Activated T-cell treated with anti-CD3 and anti-CD28 coated beads, Interleukin-2, amount 50 U/mL, for 72 hours (primary cell): ENCODE data around the gene SRD5A1. TPM values are rescaled to one million over a fixed set of nuclear protein-coding genes. Genes with fewer than 3 reads are reported as not detected.

ENCODE experiments used
- ATAC-seq, 2 donors: fragments of 150-1000 bp; cut with Tn5 transposase; replicated peaks in 1 of 2; 2 replicates each; pipeline ENCODE4 v1.10.0; 2021; ENCODE audit warnings: moderate library complexity in 2 of 2, mild to moderate bottlenecking in 1 of 2
- DNase-seq, 2 donors: peaks; one replicate each; pipeline ENCODE4 v3.0.0; 2021 to 2022; ENCODE audit warnings: mixed read lengths in 1 of 2
- H3K27ac Mint-ChIP-seq: one replicate; pipeline ENCODE4 v1.8.0; 2022; ENCODE audit warnings: mild to moderate bottlenecking, moderate library complexity, mixed read lengths
- H3K27me3 Mint-ChIP-seq: one replicate; pipeline ENCODE4 v1.8.0; 2022; ENCODE audit warnings: low read depth, mixed read lengths
- H3K36me3 Mint-ChIP-seq, 2 donors: one replicate each; pipeline ENCODE4 v1.8.0; 2022; ENCODE audit warnings: mixed read lengths in 2 of 2, mild to moderate bottlenecking in 1 of 2; ENCODE audit not compliant: insufficient read depth in 2 of 2
- H3K4me1 Mint-ChIP-seq: one replicate; pipeline ENCODE4 v1.8.0; 2022; ENCODE audit warnings: low read depth, mixed read lengths
- H3K4me3 Mint-ChIP-seq, 2 donors: one replicate each; pipeline ENCODE4 v1.8.0; 2022; ENCODE audit warnings: mild to moderate bottlenecking in 2 of 2, mixed read lengths in 2 of 2, moderate library complexity in 2 of 2
- H3K9me3 Mint-ChIP-seq, 2 donors: one replicate each; pipeline ENCODE4 v1.8.0; 2022; ENCODE audit warnings: mixed read lengths in 2 of 2
- total RNA-seq, 2 donors: library from RNA; stranded (reverse); gene quantifications; one replicate each; pipeline ENCODE4 v1.2.3, GENCODE V29; 2022

SRD5A1 gene
- total RNA-seq: 10 to 100 TPM; 16.4 to 22.8 TPM

GRCh38 chr5:6632888-6633468 lies at the start of gene SRD5A1, which contains the start of gene NSUN2:
Gene SRD5A1, plus strand, starts transcription at chr5:6633440. Its CDS starts 137 bp downstream, at chr5:6633577.
Gene NSUN2, minus strand, starts transcription at chr5:6633044. Its CDS starts 65 bp downstream, at chr5:6632979.
- Mint-ChIP-seq H3K27me3 (no peaks in the 10 kb centered on the region), H3K27ac (peak within 1 kb of the TSS; percentile 99), H3K4me1 (peaks cover 42% of the 10 kb centered on the region), H3K9me3 (no peaks in the 10 kb centered on the region), H3K4me3 (peak within 1 kb of the TSS; percentile 98 to 100), H3K36me3 (peaks cover 13 to 35% of the 10 kb centered on the region in 2 donors)
- DNase-seq: peak; percentile 92 to 95
- ATAC-seq: peak; percentile 90 to 91

- Mint-ChIP-seq H3K9me3 (no peaks in the 10 kb centered on the region), H3K27me3 (peaks cover 57% of the 10 kb centered on the region), H3K4me3 (peak overlapping the region; percentile 51 to 61), H3K36me3 (no peaks in the 10 kb centered on the region), H3K4me1 (peaks cover 10% of the 10 kb centered on the region), H3K27ac (no peak overlapping the region)
- ATAC-seq: no peak
- no peak for DNase-seq
Observed at GRCh38 chr5:6584101-6584645, 49.1 kb upstream of the SRD5A1 start.

- DNase-seq: no peak
- H3K36me3 Mint-ChIP-seq: no peaks in the 10 kb centered on the region
- H3K27ac Mint-ChIP-seq: no peak overlapping the region
- H3K4me3 Mint-ChIP-seq: no peak overlapping the region
- no peaks in the 10 kb centered on the region for H3K9me3 Mint-ChIP-seq
- H3K4me1 Mint-ChIP-seq: peaks cover 10% of the 10 kb centered on the region
- no peak for ATAC-seq
- H3K27me3 Mint-ChIP-seq: peaks cover 56% of the 10 kb centered on the region
Observed at GRCh38 chr5:6584727-6585126, 48.5 kb upstream of the SRD5A1 start.

GRCh38 chr5:6585168-6585567 lies 48.1 kb upstream of the SRD5A1 start:
- H3K4me3 Mint-ChIP-seq: no peak overlapping the region

GRCh38 chr5:6585939-6586646 lies 47.1 kb upstream of the SRD5A1 start:
- ATAC-seq (no peak), DNase-seq (no peak)
- H3K4me1 Mint-ChIP-seq: peaks cover 10% of the 10 kb centered on the region
- H3K4me3 Mint-ChIP-seq: no peak overlapping the region
- no peaks in the 10 kb centered on the region for H3K36me3 Mint-ChIP-seq
- no peaks in the 10 kb centered on the region for H3K9me3 Mint-ChIP-seq
- peaks cover 48% of the 10 kb centered on the region for H3K27me3 Mint-ChIP-seq
- no peak overlapping the region for H3K27ac Mint-ChIP-seq

More at GRCh38 chr5:6585168-6585567, 48.1 kb upstream of the SRD5A1 start:
- DNase-seq (no peak), ATAC-seq (no peak)
- H3K4me1 Mint-ChIP-seq: peaks cover 10% of the 10 kb centered on the region
- no peak overlapping the region for H3K27ac Mint-ChIP-seq
- peaks cover 52% of the 10 kb centered on the region for H3K27me3 Mint-ChIP-seq
- no peaks in the 10 kb centered on the region for H3K36me3 Mint-ChIP-seq
- no peaks in the 10 kb centered on the region for H3K9me3 Mint-ChIP-seq

GRCh38 chr5:6586647-6587042 lies 46.6 kb upstream of the SRD5A1 start:
- ATAC-seq (no peak), DNase-seq (no peak)
- Mint-ChIP-seq H3K4me1 (peaks cover 10% of the 10 kb centered on the region), H3K4me3 (no peak overlapping the region), H3K36me3 (no peaks in the 10 kb centered on the region), H3K9me3 (no peaks in the 10 kb centered on the region), H3K27me3 (peaks cover 42% of the 10 kb centered on the region), H3K27ac (no peak overlapping the region)

- H3K9me3 Mint-ChIP-seq: no peaks in the 10 kb centered on the region
- peaks cover 10% of the 10 kb centered on the region for H3K4me1 Mint-ChIP-seq
- no peak for ATAC-seq
- no peaks in the 10 kb centered on the region for H3K36me3 Mint-ChIP-seq
- DNase-seq: no peak
- no peak overlapping the region for H3K4me3 Mint-ChIP-seq
- H3K27ac Mint-ChIP-seq: no peak overlapping the region
- H3K27me3 Mint-ChIP-seq: peaks cover 37% of the 10 kb centered on the region
Observed at GRCh38 chr5:6587171-6587570, 46.1 kb upstream of the SRD5A1 start.

GRCh38 chr5:6590581-6590980 lies 42.7 kb upstream of the SRD5A1 start:
- peaks cover 8% of the 10 kb centered on the region for H3K27me3 Mint-ChIP-seq
- H3K36me3 Mint-ChIP-seq: no peaks in the 10 kb centered on the region
- no peak for DNase-seq
- H3K27ac Mint-ChIP-seq: no peak overlapping the region
- ATAC-seq: no peak
- no peaks in the 10 kb centered on the region for H3K9me3 Mint-ChIP-seq
- no peak overlapping the region for H3K4me3 Mint-ChIP-seq
- H3K4me1 Mint-ChIP-seq: no peaks in the 10 kb centered on the region

- DNase-seq: no peak
- H3K27me3 Mint-ChIP-seq: peaks cover under 1% of the 10 kb centered on the region
- H3K4me1 Mint-ChIP-seq: no peaks in the 10 kb centered on the region
- H3K4me3 Mint-ChIP-seq: no peak overlapping the region
- H3K9me3 Mint-ChIP-seq: no peaks in the 10 kb centered on the region
- peaks cover 1 to 5% of the 10 kb centered on the region in 2 donors for H3K36me3 Mint-ChIP-seq
- ATAC-seq: no peak
- H3K27ac Mint-ChIP-seq: no peak overlapping the region
Observed at GRCh38 chr5:6591671-6592288, 41.5 kb upstream of the SRD5A1 start.

GRCh38 chr5:6592601-6593000 lies 40.6 kb upstream of the SRD5A1 start:
- Mint-ChIP-seq H3K9me3 (no peaks in the 10 kb centered on the region), H3K36me3 (peaks cover 2 to 8% of the 10 kb centered on the region in 2 donors), H3K4me3 (no peak overlapping the region), H3K27me3 (no peaks in the 10 kb centered on the region), H3K27ac (no peak overlapping the region), H3K4me1 (no peaks in the 10 kb centered on the region)
- no peak for ATAC-seq
- DNase-seq: no peak

- Mint-ChIP-seq H3K36me3 (peaks cover 3 to 8% of the 10 kb centered on the region in 2 donors), H3K27me3 (no peaks in the 10 kb centered on the region), H3K4me1 (no peaks in the 10 kb centered on the region), H3K9me3 (no peaks in the 10 kb centered on the region), H3K27ac (no peak overlapping the region), H3K4me3 (no peak overlapping the region)
- ATAC-seq (no peak), DNase-seq (no peak)
Observed at GRCh38 chr5:6593148-6594016, 39.9 kb upstream of the SRD5A1 start.

- H3K4me1 Mint-ChIP-seq: no peaks in the 10 kb centered on the region
- no peak overlapping the region for H3K27ac Mint-ChIP-seq
- H3K4me3 Mint-ChIP-seq: no peak overlapping the region
- DNase-seq: no peak
- H3K36me3 Mint-ChIP-seq: peaks cover 4 to 13% of the 10 kb centered on the region in 2 donors
- peak in 1 of 2 donors; percentile 18 for ATAC-seq
- H3K27me3 Mint-ChIP-seq: no peaks in the 10 kb centered on the region
- H3K9me3 Mint-ChIP-seq: no peaks in the 10 kb centered on the region
Observed at GRCh38 chr5:6594066-6594465, 39.2 kb upstream of the SRD5A1 start.
